ENCODE measurements around the gene SLC5A4. TPM values are rescaled to one million over a fixed set of nuclear protein-coding genes. Genes with fewer than 3 reads are reported as not detected.

The SLC5A4 gene
- total RNA-seq, 1 experiment from 2014 or later, result 0.22 TPM

DNA sequence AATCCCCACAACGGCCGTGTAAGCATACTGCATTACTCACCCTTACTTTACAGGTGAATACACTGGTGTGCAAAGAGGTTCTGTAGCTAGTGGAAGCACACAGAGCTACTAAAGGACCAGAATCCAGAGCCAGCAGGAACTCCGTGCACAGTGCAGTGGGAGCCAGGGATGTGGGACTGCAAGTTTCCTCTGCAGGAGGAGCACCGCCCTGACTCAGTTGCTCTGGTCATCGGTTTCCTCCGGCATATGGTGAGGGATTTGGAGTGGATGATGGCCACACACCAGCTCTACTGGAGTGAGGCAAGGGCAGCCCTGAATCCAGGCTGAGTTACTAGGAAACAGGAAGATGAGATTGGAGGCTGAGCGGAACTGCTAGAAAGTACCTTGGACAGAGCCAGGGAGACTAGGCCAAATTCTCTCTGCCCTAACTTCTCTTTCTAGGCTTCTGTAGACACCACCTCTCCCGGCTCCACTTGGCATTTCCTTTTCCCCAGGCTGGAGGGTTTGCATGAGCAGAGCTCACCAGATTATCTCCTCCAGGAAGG is 77.9 kb downstream of the SLC5A4 start:
- DNase-seq (ENCODE audit: low spot score), result no peak
- no peak overlapping the region for H3K4me3 Mint-ChIP-seq

GRCh38 chr22:32175683-32176644 is 79.2 kb downstream of the SLC5A4 start:
- peak; percentile 77 for ATAC-seq
- no peak overlapping the region for H3K27ac Mint-ChIP-seq
- H3K4me3 Mint-ChIP-seq, result peak overlapping the region; percentile 53
- peaks cover 14% of the 10 kb centered on the region for H3K4me1 Mint-ChIP-seq
- ChIA-PET CTCF (interaction anchor here (0.6 to 2.4 kb wide), 7 partner anchors 10 to 1317 kb away, joined by 3 to 6 read pairs (median 4); no protein-coding TSS in a partner anchor), POLR2A (no interaction called here)
- no peaks in the 10 kb centered on the region for H3K9me3 Mint-ChIP-seq
- peak; percentile 73 for DNase-seq (ENCODE audit: low spot score)
- H3K36me3 Mint-ChIP-seq, result no peaks in the 10 kb centered on the region
- H3K27me3 Mint-ChIP-seq (ENCODE audit: low read depth), result peaks cover 42% of the 10 kb centered on the region
- TF ChIP-seq ATF3 (CRISPR knock-in tag; conservative IDR thresholded peaks at IDR 0.05) (no peak), GRHL2 (CRISPR knock-in tag; IDR thresholded peaks at IDR 0.05; ENCODE audit: insufficient replicate concordance, severe bottlenecking) (no peak), NR3C1 (CRISPR knock-in tag; conservative IDR thresholded peaks at IDR 0.05; ENCODE audit: low read depth) (no peak), ZNF423 (CRISPR knock-in tag; IDR thresholded peaks at IDR 0.05) (no peak), SP1 (CRISPR knock-in tag; conservative IDR thresholded peaks at IDR 0.05) (0 out of 2 replicates have a peak, but pooled peaks have one; percentile 21), ZNF671 (CRISPR knock-in tag; IDR thresholded peaks at IDR 0.05) (no peak), ZBTB21 (CRISPR knock-in tag; IDR thresholded peaks at IDR 0.05; ENCODE audit: borderline replicate concordance) (no peak; the same call in 1 of the 2 replicates), ZNF138 (CRISPR knock-in tag; conservative IDR thresholded peaks at IDR 0.05) (no peak), RORB (CRISPR knock-in tag; IDR thresholded peaks at IDR 0.05) (no peak), NFYB (CRISPR knock-in tag; conservative IDR thresholded peaks at IDR 0.05; ENCODE audit: low read depth) (no peak), PREB (CRISPR knock-in tag; IDR thresholded peaks at IDR 0.05; ENCODE audit: borderline replicate concordance) (no peak)
- TF ChIP-seq, protein P1, sequence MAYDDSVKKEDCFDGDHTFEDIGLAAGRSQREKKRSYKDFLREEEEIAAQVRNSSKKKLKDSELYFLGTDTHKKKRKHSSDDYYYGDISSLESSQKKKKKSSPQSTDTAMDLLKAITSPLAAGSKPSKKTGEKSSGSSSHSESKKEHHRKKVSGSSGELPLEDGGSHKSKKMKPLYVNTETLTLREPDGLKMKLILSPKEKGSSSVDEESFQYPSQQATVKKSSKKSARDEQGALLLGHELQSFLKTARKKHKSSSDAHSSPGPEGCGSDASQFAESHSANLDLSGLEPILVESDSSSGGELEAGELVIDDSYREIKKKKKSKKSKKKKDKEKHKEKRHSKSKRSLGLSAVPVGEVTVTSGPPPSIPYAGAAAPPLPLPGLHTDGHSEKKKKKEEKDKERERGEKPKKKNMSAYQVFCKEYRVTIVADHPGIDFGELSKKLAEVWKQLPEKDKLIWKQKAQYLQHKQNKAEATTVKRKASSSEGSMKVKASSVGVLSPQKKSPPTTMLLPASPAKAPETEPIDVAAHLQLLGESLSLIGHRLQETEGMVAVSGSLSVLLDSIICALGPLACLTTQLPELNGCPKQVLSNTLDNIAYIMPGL (CRISPR knock-in tag; IDR thresholded peaks at IDR 0.05), result peak; percentile 80; the same call in 1 of the 2 replicates

More for the DNA sequence above, 77.9 kb downstream of the SLC5A4 start:
- POLR2A ChIA-PET, result no interaction called here
- no peak overlapping the region for H3K27ac Mint-ChIP-seq
- ATAC-seq, result no peak
- H3K36me3 Mint-ChIP-seq, result no peaks in the 10 kb centered on the region
- H3K27me3 Mint-ChIP-seq (ENCODE audit: low read depth), result peaks cover 42% of the 10 kb centered on the region
- H3K9me3 Mint-ChIP-seq, result no peaks in the 10 kb centered on the region
- no peak for TF ChIP-seq FOXP4 (CRISPR knock-in tag; IDR thresholded peaks at IDR 0.05)
- no peak for TF ChIP-seq ZNF219 (CRISPR knock-in tag; IDR thresholded peaks at IDR 0.05; ENCODE audit: borderline replicate concordance)
- TF ChIP-seq, protein P2, sequence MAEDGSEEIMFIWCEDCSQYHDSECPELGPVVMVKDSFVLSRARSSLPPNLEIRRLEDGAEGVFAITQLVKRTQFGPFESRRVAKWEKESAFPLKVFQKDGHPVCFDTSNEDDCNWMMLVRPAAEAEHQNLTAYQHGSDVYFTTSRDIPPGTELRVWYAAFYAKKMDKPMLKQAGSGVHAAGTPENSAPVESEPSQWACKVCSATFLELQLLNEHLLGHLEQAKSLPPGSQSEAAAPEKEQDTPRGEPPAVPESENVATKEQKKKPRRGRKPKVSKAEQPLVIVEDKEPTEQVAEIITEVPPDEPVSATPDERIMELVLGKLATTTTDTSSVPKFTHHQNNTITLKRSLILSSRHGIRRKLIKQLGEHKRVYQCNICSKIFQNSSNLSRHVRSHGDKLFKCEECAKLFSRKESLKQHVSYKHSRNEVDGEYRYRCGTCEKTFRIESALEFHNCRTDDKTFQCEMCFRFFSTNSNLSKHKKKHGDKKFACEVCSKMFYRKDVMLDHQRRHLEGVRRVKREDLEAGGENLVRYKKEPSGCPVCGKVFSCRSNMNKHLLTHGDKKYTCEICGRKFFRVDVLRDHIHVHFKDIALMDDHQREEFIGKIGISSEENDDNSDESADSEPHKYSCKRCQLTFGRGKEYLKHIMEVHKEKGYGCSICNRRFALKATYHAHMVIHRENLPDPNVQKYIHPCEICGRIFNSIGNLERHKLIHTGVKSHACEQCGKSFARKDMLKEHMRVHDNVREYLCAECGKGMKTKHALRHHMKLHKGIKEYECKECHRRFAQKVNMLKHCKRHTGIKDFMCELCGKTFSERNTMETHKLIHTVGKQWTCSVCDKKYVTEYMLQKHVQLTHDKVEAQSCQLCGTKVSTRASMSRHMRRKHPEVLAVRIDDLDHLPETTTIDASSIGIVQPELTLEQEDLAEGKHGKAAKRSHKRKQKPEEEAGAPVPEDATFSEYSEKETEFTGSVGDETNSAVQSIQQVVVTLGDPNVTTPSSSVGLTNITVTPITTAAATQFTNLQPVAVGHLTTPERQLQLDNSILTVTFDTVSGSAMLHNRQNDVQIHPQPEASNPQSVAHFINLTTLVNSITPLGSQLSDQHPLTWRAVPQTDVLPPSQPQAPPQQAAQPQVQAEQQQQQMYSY (CRISPR knock-in tag; IDR thresholded peaks at IDR 0.05), result no peak
- TF ChIP-seq ZBTB43 (CRISPR knock-in tag; IDR thresholded peaks at IDR 0.05), result no peak
- TF ChIP-seq SOX15 (CRISPR knock-in tag; IDR thresholded peaks at IDR 0.05), result no peak
- TF ChIP-seq CREB1 (CRISPR knock-in tag; IDR thresholded peaks at IDR 0.05), result no peak
- TF ChIP-seq ZNF263 (CRISPR knock-in tag; IDR thresholded peaks at IDR 0.05; ENCODE audit: low read depth), result no peak
- no peak for TF ChIP-seq NFATC4 (CRISPR knock-in tag; IDR thresholded peaks at IDR 0.05)
- H3K4me1 Mint-ChIP-seq, result peaks cover 10% of the 10 kb centered on the region
- CTCF ChIA-PET, result interaction anchor here (1.1 to 1.6 kb wide), 5 partner anchors 12 to 89 kb away, joined by 3 to 5 read pairs (median 4); partner anchors contain the start of gene C22orf42

Measured in WTC11 (cell line).